Coronary artery (tissue), 2 donors: Measurements from ENCODE around the gene ADAMTS6.

ENCODE experiments used
- DNase-seq: peaks from one replicate; pipeline ENCODE4 v3.0.0-alpha.2; 2017; ENCODE audit warnings: low spot score
- H3K27ac ChIP-seq, 2 donors: fragments of 200-600 bp; sonication (generic); one replicate each; pipeline ENCODE4 v1.5.1; 2016 to 2019
- H3K4me3 ChIP-seq: fragments of 200-600 bp; sonication (generic); 2 replicates; pipeline ENCODE4 v1.5.1; 2016; ENCODE audit warnings: mild to moderate bottlenecking, moderate library complexity
- TF ChIP-seq, protein P1 (sequence below): fragments of 200-600 bp; sonication (generic); IDR thresholded peaks from one replicate; pipeline ENCODE4 v1.5.1; 2019; ENCODE audit warnings: antibody characterized with exemption

The ADAMTS6 gene, protein sequence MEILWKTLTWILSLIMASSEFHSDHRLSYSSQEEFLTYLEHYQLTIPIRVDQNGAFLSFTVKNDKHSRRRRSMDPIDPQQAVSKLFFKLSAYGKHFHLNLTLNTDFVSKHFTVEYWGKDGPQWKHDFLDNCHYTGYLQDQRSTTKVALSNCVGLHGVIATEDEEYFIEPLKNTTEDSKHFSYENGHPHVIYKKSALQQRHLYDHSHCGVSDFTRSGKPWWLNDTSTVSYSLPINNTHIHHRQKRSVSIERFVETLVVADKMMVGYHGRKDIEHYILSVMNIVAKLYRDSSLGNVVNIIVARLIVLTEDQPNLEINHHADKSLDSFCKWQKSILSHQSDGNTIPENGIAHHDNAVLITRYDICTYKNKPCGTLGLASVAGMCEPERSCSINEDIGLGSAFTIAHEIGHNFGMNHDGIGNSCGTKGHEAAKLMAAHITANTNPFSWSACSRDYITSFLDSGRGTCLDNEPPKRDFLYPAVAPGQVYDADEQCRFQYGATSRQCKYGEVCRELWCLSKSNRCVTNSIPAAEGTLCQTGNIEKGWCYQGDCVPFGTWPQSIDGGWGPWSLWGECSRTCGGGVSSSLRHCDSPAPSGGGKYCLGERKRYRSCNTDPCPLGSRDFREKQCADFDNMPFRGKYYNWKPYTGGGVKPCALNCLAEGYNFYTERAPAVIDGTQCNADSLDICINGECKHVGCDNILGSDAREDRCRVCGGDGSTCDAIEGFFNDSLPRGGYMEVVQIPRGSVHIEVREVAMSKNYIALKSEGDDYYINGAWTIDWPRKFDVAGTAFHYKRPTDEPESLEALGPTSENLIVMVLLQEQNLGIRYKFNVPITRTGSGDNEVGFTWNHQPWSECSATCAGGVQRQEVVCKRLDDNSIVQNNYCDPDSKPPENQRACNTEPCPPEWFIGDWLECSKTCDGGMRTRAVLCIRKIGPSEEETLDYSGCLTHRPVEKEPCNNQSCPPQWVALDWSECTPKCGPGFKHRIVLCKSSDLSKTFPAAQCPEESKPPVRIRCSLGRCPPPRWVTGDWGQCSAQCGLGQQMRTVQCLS (N-terminal part only)

DNA sequence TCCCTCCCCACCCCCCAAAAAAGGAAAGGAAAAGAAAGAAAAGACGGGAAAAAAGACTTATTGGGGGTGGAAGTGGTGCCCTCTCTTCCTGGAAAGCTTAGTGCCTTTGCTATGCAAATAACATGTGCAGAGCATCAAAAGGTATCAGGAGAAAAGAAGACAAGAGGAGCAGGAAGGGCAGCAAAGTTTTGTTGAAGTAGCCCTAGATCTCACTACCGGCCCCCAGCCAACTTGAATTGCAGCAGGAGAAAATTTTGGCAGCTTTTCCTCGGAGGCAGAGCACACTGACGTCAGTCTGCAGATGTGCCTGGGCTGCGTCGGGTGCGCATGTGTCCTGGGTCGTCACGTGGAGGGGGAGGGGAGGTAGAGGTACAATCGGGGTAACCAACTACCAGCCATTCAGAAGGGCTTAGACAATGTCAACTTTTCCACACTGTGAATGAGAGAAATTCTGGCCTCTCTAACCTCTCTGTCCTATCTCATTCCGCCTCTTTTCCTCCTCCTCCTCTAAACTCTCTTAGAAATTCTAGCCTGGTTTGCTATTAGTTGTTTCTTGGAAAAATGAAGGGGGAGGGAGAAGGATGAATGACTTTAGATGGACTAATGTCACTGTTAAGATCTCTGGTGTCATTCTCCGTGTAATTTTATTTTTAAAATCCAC is at the start of gene ADAMTS6:
ADAMTS6 (minus strand) TSS at position 286 of the 661 bp plus-strand sequence. CDS start 8,247 bp downstream, outside the sequence.
- TF ChIP-seq, protein P1, sequence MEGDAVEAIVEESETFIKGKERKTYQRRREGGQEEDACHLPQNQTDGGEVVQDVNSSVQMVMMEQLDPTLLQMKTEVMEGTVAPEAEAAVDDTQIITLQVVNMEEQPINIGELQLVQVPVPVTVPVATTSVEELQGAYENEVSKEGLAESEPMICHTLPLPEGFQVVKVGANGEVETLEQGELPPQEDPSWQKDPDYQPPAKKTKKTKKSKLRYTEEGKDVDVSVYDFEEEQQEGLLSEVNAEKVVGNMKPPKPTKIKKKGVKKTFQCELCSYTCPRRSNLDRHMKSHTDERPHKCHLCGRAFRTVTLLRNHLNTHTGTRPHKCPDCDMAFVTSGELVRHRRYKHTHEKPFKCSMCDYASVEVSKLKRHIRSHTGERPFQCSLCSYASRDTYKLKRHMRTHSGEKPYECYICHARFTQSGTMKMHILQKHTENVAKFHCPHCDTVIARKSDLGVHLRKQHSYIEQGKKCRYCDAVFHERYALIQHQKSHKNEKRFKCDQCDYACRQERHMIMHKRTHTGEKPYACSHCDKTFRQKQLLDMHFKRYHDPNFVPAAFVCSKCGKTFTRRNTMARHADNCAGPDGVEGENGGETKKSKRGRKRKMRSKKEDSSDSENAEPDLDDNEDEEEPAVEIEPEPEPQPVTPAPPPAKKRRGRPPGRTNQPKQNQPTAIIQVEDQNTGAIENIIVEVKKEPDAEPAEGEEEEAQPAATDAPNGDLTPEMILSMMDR: no peak
- peak within 1 kb of the TSS; percentile 94 to 96 for H3K27ac ChIP-seq
- H3K4me3 ChIP-seq: peak within 1 kb of the TSS; percentile 68
- DNase-seq: peak; percentile 93

DNA sequence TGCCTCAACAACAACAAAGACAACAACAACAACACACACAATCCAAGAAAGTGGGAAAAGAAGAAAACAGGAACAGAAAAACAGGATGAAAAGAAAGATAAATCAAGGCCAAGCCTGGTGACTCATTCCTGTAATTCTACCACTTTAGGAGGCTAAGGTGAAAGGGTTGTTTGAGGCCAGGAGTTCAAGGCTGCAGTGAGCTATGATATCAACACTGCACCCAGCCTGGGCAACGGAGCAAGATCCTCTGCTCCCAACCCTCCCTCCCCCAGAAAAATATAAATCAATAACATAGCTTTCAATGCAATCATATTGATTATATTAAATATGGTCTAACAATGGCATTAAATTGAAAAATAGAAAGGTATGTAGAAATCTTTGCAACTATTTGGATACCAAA is 49.2 kb upstream of the ADAMTS6 start:
- H3K4me3 ChIP-seq: no peak overlapping the region
- no peak overlapping the region for H3K27ac ChIP-seq
- TF ChIP-seq, protein P1: no peak
- DNase-seq: no peak

DNA sequence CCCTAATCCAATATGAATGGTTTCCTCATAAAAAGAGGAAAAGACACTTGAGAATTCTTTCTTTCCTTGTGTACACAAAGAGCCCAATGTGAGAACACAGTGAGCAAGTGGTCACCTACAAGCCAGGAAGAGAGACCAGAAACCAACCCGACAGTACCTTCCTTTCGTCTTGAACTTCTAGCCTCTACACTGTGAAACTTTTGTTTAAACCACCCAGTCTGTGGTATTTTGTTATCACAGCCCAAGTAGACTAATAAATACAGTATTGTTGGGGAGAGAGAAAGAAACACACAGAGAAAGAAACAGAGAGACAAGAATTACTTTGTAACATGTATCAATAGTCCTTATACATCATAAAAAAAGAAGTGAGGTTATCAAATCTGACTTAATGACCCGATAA is 44.0 kb upstream of the ADAMTS6 start:
- TF ChIP-seq, protein P1: no peak
- DNase-seq: no peak
- Histone ChIP-seq H3K27ac (no peak overlapping the region), H3K4me3 (no peak overlapping the region)

DNA sequence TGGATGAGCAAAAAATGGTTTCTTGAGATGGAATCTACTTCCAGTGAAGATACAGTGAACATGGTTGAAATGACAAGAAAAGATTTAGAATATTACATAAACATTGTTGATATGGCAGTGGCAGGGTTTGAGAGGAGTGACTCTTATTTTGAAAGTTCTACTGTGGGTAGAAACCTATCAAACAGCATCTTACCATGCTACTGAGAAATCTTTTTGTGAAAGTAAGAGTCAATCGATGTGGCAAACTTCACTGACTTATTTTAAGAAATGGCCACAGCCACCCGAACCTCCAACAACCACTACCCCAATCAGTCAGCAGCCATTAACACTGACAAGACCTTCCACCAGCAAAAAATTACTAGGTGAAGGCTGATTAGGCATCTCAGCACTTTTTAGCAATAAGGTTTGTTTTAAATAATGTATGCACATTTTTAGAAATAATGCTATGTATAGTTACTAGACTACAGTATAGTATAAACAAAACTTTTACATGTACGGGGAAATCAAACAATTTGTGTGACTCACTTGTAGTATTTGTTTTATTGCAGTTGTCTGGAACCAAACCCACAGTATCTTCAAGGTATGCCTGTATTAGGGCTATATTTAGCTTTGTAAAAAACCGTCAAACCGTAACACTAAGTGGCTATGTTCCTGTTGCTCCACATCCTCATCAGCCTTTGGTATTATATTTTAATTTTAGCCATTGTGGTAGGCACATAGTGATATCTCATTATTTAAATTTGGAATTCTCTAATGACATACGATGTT is 30.6 kb upstream of the ADAMTS6 start:
- TF ChIP-seq, protein P1: no peak
- no peak overlapping the region for H3K27ac ChIP-seq
- H3K4me3 ChIP-seq: no peak overlapping the region
- no peak for DNase-seq

DNA sequence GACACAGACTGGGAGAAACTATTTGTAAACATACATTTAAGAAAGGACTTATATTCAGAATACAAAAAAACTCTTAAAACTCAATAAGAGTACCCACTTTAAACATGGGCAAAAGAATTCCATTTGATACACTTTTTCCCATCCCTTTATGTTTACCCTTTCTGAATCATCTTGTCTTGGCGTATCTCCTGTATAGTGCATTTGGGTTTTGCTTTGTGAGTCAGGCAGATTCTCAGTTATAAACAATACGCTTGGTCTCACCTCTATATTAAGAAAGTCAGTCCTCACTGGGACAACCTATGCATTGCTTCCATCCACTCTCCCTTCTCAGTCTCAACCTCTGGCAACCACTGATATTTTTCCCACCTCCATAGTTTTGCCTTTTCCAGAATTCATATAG is 27.3 kb upstream of the ADAMTS6 start:
- TF ChIP-seq, protein P1: no peak
- Histone ChIP-seq H3K27ac (no peak overlapping the region), H3K4me3 (no peak overlapping the region)
- no peak for DNase-seq

DNA sequence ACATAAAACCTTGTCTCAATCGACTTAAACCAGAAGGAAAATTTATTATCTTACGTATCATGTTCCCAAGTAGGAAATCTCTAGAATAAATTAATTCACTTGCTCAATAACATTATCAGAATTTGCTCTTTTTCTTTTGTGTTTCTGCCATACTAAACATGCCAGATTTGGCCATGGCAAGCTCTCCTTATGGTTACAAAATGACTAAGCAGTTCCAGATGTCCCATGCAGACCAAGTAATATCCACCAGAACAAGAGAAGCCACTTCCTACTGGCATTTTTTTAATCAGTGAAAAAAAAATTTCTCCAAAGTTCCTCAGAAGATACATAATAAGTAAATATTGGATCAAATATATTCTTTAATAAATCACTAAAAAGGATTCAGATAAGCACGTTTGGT is 25.2 kb upstream of the ADAMTS6 start:
- TF ChIP-seq, protein P1: no peak
- H3K27ac ChIP-seq: no peak overlapping the region

More for the DNA sequence above, 25.2 kb upstream of the ADAMTS6 start:
- peak overlapping the region; percentile 21 for H3K4me3 ChIP-seq
- no peak for DNase-seq
